ENCODE results near the gene BCLAF1. TPM values are rescaled to one million over a fixed set of nuclear protein-coding genes. Genes with fewer than 3 reads are reported as not detected.

BCLAF1 gene
- total and polyA plus RNA-seq, 2 donors (not counting 3 experiments of a cell fraction or from before 2014, with no cell fraction given) = 23.4 to 151 TPM

- intact Hi-C loops (cut with micrococcal nuclease) = no loop called here
Measured at GRCh38 chr6:136318676-136319075, 29.0 kb upstream of the BCLAF1 start.

More at GRCh38 chr6:136318676-136319075, 29.0 kb upstream of the BCLAF1 start:
- ChIA-PET CTCF (interaction anchor here (1.0 to 3.6 kb wide), 8 partner anchors 15 to 890 kb away, joined by 3 to 42 read pairs (median 18); partner anchors contain the start of genes BCLAF1 and MTFR2), POLR2A (no interaction called here)
- Histone ChIP-seq H3K9me1 (replicated peaks; ENCODE audit: control insufficient read depth, extremely low read depth, insufficient read depth, low read length) (no peaks in the 10 kb centered on the region), H3K9me3 (replicated peaks; ENCODE audit: control insufficient read depth, insufficient read depth, low read length) (no peaks in the 10 kb centered on the region), H3K27me3 (ENCODE audit: control insufficient read depth in 2 of 2, insufficient read depth in 2 of 2, low read length in 2 of 2) (no peaks in the 10 kb centered on the region), H3K9ac (replicated peaks; ENCODE audit: extremely low read depth, insufficient read depth, low read length) (no peak overlapping the region), H3K79me2 (ENCODE audit: control insufficient read depth, insufficient read depth, low read length) (no peaks in the 10 kb centered on the region), H4K20me1 (replicated peaks; ENCODE audit: control insufficient read depth, extremely low read depth, insufficient read depth, low read length) (no peaks in the 10 kb centered on the region), H2AFZ (ENCODE audit: low read depth, low read length) (no peak overlapping the region), H3K4me3 (replicated peaks in 1 of 3; ENCODE audit: insufficient read depth in 1 of 3, low read depth in 1 of 3, low read length in 3 of 3) (no peak overlapping the region), H3K4me2 (ENCODE audit: insufficient read depth, low read length) (no peak overlapping the region), H3K4me1 (ENCODE audit: control insufficient read depth, extremely low read depth, insufficient read depth, low read length) (no peaks in the 10 kb centered on the region), H3K27ac (ENCODE audit: insufficient read depth, low read depth, low read length) (no peak overlapping the region), H3K36me3 (ENCODE audit: control insufficient read depth in 2 of 2, extremely low read depth in 1 of 2, insufficient read depth in 2 of 2, low read length in 2 of 2) (no peaks in the 10 kb centered on the region)
- BruUV-seq (replicated peaks) = no TSS peak
- TF ChIP-seq FOS (IDR thresholded peaks at IDR 0.05; ENCODE audit: borderline replicate concordance, insufficient read depth, low read length) = no peak
- TF ChIP-seq EZH2 (IDR thresholded peaks at IDR 0.05; ENCODE audit: borderline replicate concordance, low read depth, low read length, severe bottlenecking) = no peak
- TF ChIP-seq POLR2AphosphoS5 (IDR thresholded peaks at IDR 0.05; ENCODE audit: insufficient read depth, low read depth, low read length) = no peak
- no peak for TF ChIP-seq CTCF (IDR thresholded peaks at IDR 0.05; ENCODE audit: extremely low read depth in 1 of 2, insufficient read depth in 1 of 2, low read depth in 1 of 2, low read length in 2 of 2)
- TF ChIP-seq JUN (IDR thresholded peaks at IDR 0.05; ENCODE audit: borderline replicate concordance, insufficient read depth, insufficient read length, low read depth) = no peak
- no peak for TF ChIP-seq GATA2 (IDR thresholded peaks at IDR 0.05; ENCODE audit: insufficient read depth, insufficient read length, low read depth, low read length)
- TF ChIP-seq MAX (IDR thresholded peaks at IDR 0.05; ENCODE audit: insufficient read depth, insufficient read length) = no peak
- no peak for TF ChIP-seq MYC (IDR thresholded peaks at IDR 0.05; ENCODE audit: low read depth, low read length)
- TF ChIP-seq POLR2A (IDR thresholded peaks at IDR 0.05; ENCODE audit: low read depth, low read length) = no peak
- dilution Hi-C loops (cut with MboI; ENCODE audit: extremely low pct_ligation_motif_present, low sequenced_read_pairs) = no loop called here
- DNase-seq (ENCODE audit: low read depth, low spot score) (no peak), FAIRE-seq (no peak)

Measured in endothelial cell of umbilical vein (primary cell).